GM19023 (cell line): ENCODE results near the gene LMNTD1.
"Not testable (repeated sequence)": the region's sequence is repeated elsewhere in the genome, so short reads cannot be mapped to it uniquely, and the experiment has no call there.

Experiments used
- ATAC-seq: cut with Tn5 transposase; IDR thresholded peaks from one replicate; pipeline ENCODE4 v1.9.1; 2021; ENCODE audit warnings: mild to moderate bottlenecking, moderate library complexity; ENCODE audit not compliant: unreplicated experiment

LMNTD1 gene

DNA sequence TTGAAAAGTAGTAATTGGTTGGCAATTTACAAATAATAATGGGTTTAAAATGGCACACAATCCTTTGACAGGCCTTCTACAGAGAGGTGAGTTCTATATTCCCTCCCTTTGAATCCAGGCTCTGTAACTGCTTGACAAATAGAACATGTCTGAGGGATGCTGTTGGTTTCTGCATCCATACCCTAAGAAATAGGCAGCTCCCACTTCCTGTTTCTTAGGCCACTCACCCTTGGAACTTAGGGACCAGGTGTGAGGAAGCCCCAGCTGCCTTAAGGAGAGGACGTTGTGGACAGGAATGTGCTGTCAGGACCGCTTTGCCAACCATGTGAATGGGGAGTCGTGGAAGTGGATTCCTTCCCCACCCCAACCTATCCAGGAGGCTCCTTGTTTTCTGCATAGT lies 59.4 kb downstream of the LMNTD1 start:
- no peak for ATAC-seq

DNA sequence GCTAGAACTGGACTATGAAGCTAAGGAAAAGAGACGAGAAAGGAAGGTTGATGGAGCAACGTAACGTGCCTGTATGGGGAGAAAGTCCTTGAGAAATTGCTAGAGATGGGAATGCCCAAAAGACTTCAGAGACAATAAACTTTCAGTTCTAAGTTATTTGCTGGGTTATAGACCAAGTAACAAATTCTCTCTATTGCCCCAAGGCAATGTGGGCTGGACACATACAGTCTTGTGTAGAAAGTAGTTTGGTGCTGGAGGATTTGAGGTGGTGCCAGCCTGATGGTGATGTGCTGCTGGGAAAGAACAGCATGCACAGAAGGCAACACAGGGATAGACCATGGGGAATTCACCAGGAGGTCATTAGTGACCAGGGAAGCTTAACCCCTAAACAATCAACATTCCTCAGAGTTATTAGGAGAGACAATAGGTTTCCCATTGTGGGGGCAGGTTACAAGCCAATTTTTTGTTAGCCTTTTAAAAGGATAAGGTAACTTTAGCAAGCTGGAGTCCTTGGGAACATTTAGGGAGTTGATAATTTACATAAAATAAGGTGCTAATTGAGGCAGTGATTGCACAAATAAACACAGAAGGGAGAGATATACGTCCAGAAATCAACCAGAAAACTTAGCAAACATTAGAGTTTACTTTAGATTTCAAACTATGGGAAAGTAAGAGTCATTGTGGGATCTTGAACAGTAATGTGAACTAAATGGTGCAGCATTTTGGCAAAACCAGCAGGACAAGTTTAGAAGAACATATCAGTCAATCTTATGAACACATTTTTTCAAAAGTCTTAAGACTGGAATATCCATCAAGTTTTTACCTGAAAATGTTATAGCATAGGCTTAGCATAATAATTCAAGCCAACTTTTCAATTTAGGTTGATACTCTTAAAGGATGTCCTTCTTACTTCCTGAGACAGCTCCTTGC lies 61.4 kb downstream of the LMNTD1 start:
- no peak for ATAC-seq

GRCh38 chr12:25488956-25489870 lies 63.9 kb downstream of the LMNTD1 start:
- ATAC-seq = not testable (repeated sequence)

DNA sequence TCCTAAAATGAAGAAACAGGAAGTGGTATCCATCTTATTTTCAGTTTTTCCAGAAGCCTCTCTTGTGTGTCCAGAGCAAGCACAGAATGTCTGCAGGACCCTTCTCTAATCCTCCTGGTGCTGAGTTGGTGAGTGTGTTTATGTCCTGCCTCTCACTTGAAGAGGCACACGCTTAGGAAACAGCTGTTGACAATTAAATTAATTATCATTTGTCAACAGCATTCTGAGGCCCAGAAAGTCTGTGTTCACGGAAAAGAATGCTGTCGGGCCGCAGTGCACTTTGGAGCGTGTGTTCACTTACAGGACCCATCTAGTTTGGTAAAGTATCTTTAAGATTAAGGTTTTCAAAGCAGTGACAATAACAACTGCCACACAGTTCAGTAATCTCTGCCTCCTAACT lies 70.5 kb downstream of the LMNTD1 start:
- ATAC-seq = no peak

DNA sequence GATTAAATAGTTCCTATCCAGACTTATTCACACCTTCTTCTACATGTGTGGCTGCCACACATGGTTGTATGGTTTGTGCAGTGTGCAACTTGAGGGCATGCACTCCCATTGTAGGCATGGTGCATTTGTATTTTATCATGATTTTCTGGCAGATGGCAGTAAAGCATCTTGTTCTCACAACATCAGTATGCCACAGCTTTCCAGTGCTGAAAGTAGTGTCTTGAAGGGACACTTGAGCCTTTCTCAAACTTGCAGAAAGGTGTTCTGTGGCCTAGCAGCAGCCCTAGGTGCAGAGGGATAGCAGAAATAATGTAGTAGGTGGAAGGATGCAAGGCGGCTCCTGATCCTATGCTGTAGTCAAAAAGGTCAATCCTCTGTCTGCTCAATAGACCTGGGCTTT lies 72.9 kb downstream of the LMNTD1 start:
- no peak for ATAC-seq

GRCh38 chr12:25477217-25477616 lies 75.9 kb downstream of the LMNTD1 start:
- no peak for ATAC-seq

DNA sequence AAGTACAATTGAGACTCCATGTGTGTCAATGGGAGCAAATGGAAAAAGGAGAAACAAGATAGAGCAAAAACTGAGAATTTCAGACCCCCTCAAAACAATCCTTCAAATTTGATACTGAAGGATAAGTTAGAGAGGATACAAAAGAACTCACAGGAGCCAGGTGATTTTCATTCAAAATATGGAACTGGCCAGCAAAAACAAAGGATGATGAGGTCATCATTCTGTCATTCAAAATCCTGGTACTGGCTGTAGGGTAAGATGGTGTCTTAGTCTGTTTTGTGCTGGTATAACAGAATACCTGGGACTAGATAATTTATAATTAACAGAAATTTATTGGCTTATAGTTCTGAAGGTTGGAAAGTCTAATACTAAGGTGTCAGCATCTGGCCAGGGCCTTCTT lies 80.6 kb downstream of the LMNTD1 start:
- no peak for ATAC-seq

- ATAC-seq = no peak
Measured at GRCh38 chr12:25469861-25470260, 83.2 kb downstream of the LMNTD1 start.

DNA sequence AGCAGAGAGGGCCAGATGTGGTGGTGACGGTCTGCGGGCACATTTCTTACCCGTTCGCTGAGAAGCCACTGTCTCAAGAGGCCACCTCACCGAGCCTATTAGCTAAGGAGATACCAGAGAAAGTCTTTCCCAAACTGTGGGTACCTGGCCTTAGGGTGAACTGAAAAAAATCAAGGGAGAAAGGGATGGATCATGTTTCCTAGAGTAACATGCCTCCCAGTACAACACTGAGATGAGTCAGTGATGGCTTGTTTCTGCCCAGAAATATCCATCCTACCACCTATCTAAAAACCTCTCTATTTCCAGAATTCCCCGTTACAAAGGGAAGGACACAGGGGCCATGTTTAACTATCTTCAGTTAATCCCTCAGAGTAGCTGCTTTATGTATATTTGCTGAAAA lies 83.7 kb downstream of the LMNTD1 start:
- ATAC-seq = no peak

DNA sequence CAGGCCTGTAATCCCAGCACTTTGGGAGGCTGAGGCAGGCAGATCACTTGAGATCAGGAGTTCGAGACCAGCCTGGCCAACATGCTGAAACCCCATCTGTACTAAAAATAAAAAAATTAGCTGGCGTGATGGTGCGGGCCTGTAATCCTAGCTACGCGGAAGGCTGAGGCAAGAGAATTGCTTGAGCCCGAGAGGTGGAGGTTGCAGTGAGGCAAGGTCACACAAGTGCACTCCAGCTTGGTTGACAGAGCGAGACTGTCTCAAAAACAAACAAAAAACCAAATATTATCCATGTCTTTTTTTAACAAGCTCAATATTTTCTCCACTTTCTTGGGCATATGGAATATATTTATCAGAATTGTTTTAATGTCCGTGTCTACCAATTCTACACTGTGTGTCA lies 89.6 kb downstream of the LMNTD1 start:
- ATAC-seq = no peak

DNA sequence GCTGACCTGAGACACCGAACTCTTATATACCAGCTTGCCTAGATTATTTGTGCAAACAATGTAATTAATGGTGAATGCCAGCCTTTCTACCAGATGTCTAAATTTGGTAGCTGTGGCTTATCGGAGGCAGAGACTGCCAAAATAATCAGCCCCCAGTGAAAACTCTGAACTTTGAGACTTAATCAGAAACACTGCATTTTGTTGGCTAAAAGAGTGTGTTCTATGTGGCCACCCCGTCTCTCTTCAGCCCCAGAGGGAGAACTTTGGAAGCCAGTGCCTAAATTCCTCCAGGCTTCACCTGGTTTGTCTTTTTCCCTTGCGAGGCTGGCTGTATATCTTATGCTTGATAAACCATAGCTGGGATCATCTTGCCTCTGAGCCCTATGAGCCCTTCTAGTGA lies 90.1 kb downstream of the LMNTD1 start:
- ATAC-seq = no peak

DNA sequence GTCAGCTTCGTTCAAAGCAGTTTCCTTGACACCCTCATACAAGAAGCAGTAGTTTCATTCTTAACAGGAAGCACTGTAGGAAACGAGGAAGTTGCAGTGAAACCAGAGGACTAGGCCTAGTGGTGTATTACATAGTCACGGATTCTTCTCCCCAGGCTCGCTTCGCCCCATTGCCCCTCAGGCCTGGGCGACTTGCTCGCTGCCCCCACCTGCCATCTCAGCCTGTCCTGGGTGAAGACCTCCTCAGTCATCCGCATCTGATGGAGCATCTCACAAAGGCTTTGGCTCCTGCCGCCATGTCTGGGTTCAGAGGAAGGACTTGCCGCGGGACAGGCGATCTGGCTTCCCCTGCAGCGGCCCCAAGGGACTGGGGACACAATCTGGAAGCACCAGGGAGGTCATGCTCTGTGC lies 93.5 kb downstream of the LMNTD1 start:
- peak; percentile 74 for ATAC-seq

DNA sequence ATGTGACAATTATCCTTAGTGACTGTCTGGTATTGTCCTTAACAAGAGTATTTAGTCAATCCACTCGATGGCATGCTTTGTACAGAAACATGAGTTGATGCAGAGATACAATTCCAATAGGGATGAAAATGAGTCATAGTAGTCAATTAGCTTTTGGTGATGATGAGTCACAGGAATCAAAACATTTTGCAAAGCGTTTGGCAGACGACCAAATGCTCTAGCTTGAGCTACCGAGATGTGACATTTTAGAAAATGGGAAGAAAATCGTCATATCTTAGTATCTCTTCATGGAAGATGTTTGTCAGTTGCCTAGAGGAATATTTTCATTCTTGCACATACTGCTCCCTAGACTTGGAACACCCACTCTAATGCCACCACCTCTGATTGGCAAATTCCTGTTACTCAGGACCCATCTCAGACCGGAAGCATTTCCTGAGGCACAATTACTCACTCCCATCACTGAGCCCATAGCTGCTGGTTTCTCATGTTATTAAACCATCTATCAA lies 95.0 kb downstream of the LMNTD1 start:
- ATAC-seq = no peak

DNA sequence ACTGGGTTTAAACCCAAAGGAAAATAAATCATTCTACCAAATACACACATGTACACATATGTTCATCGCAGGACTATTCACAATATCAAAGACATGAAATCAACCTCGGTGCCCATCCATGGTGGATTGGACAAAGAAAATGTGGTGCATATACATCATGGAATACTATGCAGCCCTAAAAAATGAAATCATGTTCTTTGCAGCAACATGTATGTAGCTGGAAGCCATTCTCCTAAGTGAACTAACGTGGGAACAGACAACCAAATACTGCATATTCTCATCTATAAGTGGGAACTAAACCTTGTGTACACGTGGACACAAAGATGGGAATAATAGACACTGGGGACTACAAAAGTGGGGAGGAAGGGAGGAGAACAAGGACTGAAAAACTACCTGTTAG lies 96.6 kb downstream of the LMNTD1 start:
- ATAC-seq = no peak

GRCh38 chr12:25455696-25456095 lies 97.4 kb downstream of the LMNTD1 start:
- no peak for ATAC-seq

- no peak for ATAC-seq
Measured at GRCh38 chr12:25449007-25449406, 104.1 kb downstream of the LMNTD1 start.

GRCh38 chr12:25447046-25447445 lies 106.0 kb downstream of the LMNTD1 start:
- no peak for ATAC-seq

DNA sequence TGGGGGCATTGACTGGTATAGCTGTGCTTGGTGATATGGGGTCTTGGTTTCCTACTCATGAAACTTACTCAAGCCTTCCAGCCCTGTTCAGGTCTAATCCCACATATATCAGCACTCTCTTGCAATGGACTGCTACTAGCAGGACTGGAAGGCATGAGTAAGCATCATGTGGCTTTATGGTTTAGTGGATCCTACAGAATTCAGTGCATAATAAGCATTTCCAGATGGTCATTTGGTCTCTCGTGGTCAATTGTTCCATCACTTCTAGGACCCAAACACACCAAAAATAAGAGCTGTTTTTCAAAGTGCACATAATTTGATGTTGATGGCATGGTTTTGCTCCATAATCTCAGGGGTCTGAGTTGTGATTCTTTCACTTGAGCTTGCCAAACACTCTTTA lies 114.4 kb downstream of the LMNTD1 start:
- no peak for ATAC-seq

DNA sequence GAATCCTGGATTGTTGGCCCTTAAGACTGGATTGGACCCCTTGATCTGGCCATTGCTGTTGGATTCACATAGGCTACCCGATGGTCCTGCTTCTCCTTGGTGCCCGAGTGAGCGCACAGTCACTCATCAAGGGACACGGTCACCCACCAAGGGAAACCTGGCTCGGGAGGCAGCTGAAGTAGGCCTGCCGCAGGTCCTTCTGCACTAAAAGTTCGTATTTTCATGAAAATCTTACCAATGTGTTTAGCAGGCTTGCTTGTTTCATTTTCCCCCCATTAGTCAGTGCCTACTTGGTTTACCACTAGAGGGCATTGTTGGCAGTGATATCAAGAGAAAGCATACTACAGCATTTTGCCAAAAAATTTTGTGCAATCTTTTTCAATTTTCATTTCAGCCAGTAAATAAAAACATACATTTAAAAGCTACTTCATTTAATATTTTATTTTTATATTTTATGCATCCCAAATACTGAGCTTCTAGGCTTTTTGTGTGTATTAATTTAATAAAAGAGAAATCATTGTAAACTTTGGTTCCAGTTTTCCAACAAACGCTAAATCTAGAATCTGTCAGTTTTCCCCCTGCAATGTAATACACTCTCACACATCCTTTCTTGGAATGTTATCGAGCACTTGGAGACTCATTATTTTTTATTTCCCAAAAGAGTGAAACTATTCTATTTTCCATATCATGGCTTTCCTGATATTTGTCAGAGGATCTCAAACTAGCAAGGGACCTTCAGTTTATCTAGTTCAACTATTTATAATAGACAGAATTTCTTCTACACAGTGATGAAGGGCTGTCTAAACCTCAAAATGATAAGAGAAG lies 116.7 kb downstream of the LMNTD1 start:
- ATAC-seq = no peak

DNA sequence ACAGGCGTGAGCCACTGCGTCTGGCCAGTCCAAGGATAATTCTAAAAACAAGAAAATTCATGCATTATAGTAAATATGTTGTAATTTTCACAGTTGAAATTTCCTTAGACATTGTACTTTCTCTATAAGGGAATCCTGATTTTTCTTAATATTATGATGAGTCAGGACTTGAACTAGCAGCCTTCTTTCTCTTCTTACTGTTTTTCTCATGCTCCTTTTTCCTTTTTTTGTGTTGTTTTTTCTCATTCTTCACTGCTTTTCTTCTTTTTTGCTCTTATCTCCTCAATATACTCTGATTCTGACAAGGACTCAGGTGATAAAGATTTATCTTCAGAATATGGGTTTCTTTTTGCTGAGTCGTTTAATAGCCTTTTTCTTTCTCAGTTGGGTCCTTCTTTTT lies 117.7 kb downstream of the LMNTD1 start:
- ATAC-seq = no peak

GRCh38 chr12:25434515-25434914 lies 118.6 kb downstream of the LMNTD1 start:
- no peak for ATAC-seq
